ENCODE measurements around the gene PRKCE.

Gene PRKCE

GRCh38 chr2:46040563-46041155, 389.2 kb downstream of the PRKCE start:
- DNase-seq (ENCODE audit: low read depth in 2 of 2): no peak

GRCh38 chr2:46041434-46041833, 390.0 kb downstream of the PRKCE start:
- DNase-seq (ENCODE audit: low read depth in 2 of 2): no peak

GRCh38 chr2:46042207-46042637, 390.7 kb downstream of the PRKCE start:
- no peak for DNase-seq (ENCODE audit: low read depth in 2 of 2)

GRCh38 chr2:46042711-46043110, 391.2 kb downstream of the PRKCE start:
- DNase-seq (ENCODE audit: low read depth in 2 of 2): no peak

GRCh38 chr2:46045888-46046287, 394.4 kb downstream of the PRKCE start:
- no peak for DNase-seq (ENCODE audit: low read depth in 2 of 2)

- no peak for DNase-seq (ENCODE audit: low read depth in 2 of 2)
These were observed 395.8 kb downstream of the PRKCE start for GRCh38 chr2:46047290-46047689.

GRCh38 chr2:46048693-46049092, 397.2 kb downstream of the PRKCE start:
- no peak for DNase-seq (ENCODE audit: low read depth in 2 of 2)

- DNase-seq (ENCODE audit: low read depth in 2 of 2): no peak
These were observed 398.6 kb downstream of the PRKCE start for GRCh38 chr2:46050027-46050426.

GRCh38 chr2:46050489-46050888, 399.0 kb downstream of the PRKCE start:
- no peak for DNase-seq (ENCODE audit: low read depth in 2 of 2)

GRCh38 chr2:46051085-46051484, 399.6 kb downstream of the PRKCE start:
- DNase-seq (ENCODE audit: low read depth in 2 of 2): no peak

- DNase-seq (ENCODE audit: low read depth in 2 of 2): no peak
These were observed 402.1 kb downstream of the PRKCE start for GRCh38 chr2:46053564-46053963.

GRCh38 chr2:46056541-46056940, 405.1 kb downstream of the PRKCE start:
- DNase-seq (ENCODE audit: low read depth in 2 of 2): no peak

- no peak for DNase-seq (ENCODE audit: low read depth in 2 of 2)
These were observed 406.7 kb downstream of the PRKCE start for GRCh38 chr2:46058140-46058539.

GRCh38 chr2:46062637-46063412, 411.4 kb downstream of the PRKCE start:
- DNase-seq (ENCODE audit: low read depth in 2 of 2): peak; percentile 63 to 64

- DNase-seq (ENCODE audit: low read depth in 2 of 2): no peak
These were observed 412.9 kb downstream of the PRKCE start for GRCh38 chr2:46064396-46064795.

GRCh38 chr2:46065152-46065551, 413.7 kb downstream of the PRKCE start:
- DNase-seq (ENCODE audit: low read depth in 2 of 2): no peak

GRCh38 chr2:46066116-46066515, 414.6 kb downstream of the PRKCE start:
- no peak for DNase-seq (ENCODE audit: low read depth in 2 of 2)

GRCh38 chr2:46066601-46067000, 415.1 kb downstream of the PRKCE start:
- DNase-seq (ENCODE audit: low read depth in 2 of 2): no peak

- no peak for DNase-seq (ENCODE audit: low read depth in 2 of 2)
These were observed 415.6 kb downstream of the PRKCE start for GRCh38 chr2:46067062-46067461.

GRCh38 chr2:46067501-46068305, 416.2 kb downstream of the PRKCE start:
- DNase-seq (ENCODE audit: low read depth in 2 of 2): no peak

- no peak for DNase-seq (ENCODE audit: low read depth in 2 of 2)
These were observed 417.2 kb downstream of the PRKCE start for GRCh38 chr2:46068636-46069035.

- no peak for DNase-seq (ENCODE audit: low read depth in 2 of 2)
These were observed 419.6 kb downstream of the PRKCE start for GRCh38 chr2:46071074-46071473.
